Astrocyte (in vitro differentiated cells and primary cell): ENCODE measurements around the gene HSD3B1.

Source experiments
- EZH2 ChIP-seq: IDR thresholded peaks from 2 replicates; pipeline ENCODE4 v1.6.1; 2012; ENCODE audit warnings: mild to moderate bottlenecking, low read length, inconsistent platforms; ENCODE audit not compliant: insufficient read depth
- TF ChIP-seq, protein P1 (sequence below): IDR thresholded peaks from 2 replicates; pipeline ENCODE4 v1.5.1; 2011; ENCODE audit warnings: low read depth, mild to moderate bottlenecking, inconsistent platforms, low read length, moderate library complexity; ENCODE audit not compliant: insufficient read depth

DNA sequence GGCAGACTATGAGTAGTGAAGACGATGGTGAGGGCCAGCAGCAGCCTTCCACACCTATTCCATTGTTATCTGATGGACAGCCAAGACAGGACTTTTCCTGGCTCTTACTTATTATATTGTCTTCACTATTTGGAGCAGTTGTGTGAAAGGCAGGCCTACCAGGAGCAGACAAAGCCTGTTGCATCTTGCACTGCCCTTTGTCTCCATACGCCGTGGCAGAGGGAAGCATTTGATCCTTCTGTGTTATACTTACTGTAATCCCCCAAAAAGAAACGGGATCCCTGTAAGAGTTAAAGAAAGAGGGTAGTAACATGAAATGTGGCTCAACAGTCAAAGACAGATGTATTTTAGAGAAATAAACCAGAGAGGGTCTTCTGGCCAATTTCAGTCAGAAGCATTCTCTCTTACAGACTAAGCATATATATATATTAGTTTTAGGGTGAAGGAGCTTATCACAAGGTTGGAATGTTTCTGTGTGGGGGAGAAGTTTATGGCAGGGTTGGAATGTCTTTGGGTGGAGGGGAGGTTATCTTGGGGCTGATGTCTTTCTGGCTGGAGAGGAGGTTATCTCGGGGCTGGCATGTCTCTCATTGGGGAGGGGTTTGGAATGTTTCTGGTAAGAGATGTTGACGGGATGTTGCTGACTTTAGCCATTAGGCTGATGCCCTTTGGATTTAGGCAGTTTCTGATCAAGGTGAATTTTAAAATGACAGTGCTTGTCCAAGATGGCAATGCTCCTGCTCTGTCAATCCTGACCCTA is 23.4 kb upstream of the HSD3B1 start:
- TF ChIP-seq, protein P1, sequence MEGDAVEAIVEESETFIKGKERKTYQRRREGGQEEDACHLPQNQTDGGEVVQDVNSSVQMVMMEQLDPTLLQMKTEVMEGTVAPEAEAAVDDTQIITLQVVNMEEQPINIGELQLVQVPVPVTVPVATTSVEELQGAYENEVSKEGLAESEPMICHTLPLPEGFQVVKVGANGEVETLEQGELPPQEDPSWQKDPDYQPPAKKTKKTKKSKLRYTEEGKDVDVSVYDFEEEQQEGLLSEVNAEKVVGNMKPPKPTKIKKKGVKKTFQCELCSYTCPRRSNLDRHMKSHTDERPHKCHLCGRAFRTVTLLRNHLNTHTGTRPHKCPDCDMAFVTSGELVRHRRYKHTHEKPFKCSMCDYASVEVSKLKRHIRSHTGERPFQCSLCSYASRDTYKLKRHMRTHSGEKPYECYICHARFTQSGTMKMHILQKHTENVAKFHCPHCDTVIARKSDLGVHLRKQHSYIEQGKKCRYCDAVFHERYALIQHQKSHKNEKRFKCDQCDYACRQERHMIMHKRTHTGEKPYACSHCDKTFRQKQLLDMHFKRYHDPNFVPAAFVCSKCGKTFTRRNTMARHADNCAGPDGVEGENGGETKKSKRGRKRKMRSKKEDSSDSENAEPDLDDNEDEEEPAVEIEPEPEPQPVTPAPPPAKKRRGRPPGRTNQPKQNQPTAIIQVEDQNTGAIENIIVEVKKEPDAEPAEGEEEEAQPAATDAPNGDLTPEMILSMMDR, result no peak
- TF ChIP-seq EZH2, result no peak
